HG03103 (cell line): ENCODE measurements around the gene DLK1.

Experiments used
- ATAC-seq: cut with Tn5 transposase; IDR thresholded peaks from one replicate; pipeline ENCODE4 v1.9.1; 2021; ENCODE audit warnings: low read depth; ENCODE audit not compliant: unreplicated experiment

The DLK1 gene

DNA sequence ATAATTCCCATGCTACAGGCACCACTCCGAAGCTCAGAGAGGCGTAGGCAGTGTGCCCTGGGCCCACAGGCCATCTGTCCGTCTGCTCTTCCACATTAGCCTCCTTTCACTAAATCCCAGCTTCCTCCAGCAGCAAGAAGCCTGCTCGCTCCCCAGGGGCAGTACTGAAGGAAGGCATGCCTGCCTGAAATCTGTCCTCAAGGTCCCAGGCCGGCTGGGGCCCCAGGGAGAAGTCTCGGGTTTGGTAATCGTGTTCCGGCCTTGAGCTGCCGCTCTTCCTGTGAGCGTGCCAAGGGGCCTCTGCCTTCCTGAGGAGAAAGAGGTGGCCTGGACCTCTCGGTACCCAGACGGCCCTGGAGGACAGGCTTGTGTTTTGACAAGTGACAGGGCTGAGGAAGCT, 15.2 kb upstream of the DLK1 start:
- ATAC-seq, result no peak

DNA sequence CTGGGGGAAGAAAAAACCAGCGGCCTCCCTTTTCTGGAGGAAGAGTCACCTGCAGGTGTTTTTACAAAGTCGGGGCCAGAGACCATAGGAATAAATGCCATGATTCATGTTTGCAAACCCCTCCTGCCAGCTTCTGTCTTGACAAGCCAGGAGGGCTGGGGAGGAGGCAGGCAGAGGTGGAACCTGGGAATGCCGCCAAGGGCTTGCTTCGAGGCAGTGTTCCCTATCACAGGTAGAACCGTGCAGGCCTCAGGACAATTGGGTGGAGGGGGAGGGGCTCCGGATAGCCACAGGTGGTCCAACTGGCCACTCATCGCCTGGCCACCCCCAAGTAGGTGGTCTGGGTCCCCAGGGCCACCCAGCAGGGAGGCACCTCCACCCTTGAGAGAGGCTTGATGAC, 14.2 kb upstream of the DLK1 start:
- ATAC-seq, result no peak

DNA sequence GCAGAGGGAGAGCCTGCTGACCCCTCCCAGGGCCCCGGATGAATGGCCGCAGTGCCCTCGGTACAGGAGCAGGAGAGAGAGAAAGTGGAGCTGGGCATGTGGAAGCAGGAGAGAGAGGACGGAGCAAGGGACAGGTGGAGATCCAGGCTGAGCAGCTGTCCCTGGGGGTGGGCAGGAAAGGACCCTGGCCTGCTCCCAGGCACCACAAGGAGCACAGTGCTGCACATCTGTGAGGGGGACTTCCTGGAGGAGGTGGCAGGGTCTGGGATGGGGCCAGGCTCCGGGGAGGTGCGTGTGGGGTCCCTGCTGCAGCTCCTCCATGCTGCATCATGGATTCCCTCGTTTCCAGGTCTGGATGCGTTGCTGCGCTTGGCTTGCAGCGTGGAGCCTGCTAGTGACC, 13.0 kb upstream of the DLK1 start:
- ATAC-seq, result no peak

DNA sequence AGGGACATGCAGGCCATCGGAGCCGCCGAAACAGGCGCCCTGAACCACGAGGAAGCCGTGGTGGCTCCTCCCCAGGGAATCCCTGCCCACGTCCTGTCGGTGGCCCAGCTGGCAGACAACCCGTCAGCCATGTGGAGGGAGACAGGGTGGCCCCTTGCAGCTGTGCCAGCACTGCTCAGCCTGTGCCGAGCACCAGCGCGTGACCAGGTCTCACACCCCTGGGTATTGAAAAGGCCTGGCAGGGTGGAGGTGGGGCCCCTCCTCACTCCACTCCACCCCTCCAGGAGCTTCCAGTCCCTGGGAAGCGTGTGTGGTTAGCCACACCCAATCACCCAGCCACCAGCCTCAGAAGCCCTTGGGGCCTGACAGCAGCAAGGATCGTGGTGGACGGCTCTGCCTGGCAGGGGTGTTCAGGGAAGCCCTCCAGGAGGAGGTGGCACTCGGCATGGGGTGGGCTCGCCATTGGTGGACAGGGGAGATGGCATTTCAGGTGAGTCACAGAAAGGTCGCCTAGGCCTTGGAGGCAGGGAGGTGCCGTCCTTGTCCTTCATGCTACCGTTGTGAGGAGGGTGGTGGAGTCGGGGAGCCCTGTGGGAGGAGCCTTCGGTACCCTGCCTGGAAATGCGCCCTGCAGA, 12.3 kb upstream of the DLK1 start:
- no peak for ATAC-seq

DNA sequence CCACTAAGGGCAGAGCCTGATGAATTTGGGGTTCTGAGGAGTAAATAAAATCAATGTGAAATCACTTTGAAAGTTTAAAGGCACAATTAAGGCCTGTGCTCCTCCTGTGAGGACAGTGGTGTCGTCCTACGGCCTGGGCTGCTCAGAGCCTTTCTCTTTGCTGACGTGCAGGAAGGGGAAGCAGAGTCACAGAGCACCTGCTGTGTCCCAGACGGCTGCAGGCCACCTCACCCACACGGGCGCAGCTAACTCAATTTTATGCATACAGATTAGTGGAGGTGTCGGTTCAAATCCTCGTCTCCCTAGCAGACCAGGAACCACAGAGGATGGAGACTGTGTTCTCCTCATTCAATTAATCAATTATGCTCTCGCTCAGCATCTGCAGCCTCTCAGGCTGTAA, 11.4 kb upstream of the DLK1 start:
- no peak for ATAC-seq

DNA sequence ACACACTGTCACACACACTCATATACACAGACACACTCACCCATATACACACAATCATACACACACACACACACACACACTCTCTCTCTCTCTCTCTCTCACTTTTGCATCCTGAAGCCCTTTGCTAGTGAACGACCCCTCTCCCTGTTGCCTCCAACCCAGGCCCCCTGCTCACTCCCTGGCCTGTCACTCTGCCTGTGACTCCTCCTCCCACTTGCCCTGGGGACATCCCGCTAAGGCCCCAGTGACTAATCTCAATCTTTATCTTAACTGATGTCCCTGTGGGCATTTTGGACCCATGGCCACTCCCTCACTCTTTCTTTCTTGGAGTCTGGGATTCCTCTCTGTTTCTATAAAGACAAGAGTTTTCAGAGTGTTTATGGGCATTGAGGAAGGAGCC, 10.9 kb upstream of the DLK1 start:
- ATAC-seq, result no peak

DNA sequence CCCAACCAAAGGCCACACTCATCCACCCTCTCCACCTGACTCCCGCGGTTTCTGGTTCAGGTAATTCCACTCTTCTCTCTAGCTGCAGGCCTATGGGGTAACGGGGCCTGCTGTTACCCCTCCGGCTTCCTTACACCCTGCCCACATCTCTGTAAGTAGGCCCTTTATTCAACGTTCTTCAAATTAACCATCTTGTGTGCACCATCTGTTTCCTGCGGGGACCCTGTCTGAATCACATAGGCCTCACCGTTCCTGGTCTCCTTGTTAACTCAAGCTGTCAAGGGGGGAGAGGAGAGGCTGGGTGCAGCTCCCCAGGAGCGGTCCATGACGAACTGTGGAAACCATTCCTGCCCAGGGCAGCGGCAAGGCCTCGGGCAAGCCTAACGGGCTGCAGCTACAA, 9.3 kb upstream of the DLK1 start:
- ATAC-seq, result no peak

DNA sequence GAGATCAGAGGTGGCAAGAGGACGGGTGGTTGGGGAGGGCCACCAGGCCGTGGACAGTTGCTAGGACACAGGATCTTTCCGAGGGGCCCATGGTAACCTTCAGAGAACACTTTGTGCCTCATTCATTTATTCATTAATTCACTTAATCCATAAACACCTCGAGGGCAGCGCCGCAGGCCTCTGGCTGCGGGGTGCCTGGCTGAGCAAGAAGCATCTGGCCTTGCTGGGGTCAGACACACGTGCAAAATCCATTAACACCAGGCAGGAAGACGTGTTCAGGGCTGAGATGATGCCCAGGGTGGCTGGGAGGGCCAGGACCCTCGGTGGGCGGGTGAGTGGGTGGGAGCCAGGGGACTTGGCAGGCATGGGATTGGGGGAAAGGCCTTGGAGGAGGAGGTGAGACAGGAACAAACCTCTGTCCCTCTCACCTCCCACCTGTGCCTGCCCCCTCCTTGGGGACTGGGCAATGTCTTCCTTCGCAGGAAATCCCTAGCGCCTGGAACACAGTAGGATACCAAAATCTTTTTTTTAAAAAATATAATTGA, 6.6 kb upstream of the DLK1 start:
- no peak for ATAC-seq

DNA sequence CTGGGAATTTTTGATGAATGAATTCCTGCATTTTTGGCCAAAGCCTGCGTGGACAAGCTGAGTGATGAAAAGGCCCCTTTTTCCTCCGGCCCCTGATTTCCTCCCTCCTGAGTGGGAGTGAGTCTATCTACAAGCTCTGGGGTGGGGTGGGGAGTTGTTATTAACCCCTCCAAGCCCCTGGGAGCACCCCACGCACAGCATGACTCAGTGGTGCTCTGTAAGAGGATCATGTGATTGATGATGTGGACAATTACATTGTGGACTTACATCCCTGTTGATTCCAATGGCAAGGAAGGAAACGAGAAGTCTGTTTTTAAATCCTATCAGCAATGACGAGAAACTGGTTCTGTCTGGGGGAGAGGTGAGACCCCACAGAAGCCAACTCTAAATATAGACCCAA, 5.1 kb upstream of the DLK1 start:
- ATAC-seq, result no peak

DNA sequence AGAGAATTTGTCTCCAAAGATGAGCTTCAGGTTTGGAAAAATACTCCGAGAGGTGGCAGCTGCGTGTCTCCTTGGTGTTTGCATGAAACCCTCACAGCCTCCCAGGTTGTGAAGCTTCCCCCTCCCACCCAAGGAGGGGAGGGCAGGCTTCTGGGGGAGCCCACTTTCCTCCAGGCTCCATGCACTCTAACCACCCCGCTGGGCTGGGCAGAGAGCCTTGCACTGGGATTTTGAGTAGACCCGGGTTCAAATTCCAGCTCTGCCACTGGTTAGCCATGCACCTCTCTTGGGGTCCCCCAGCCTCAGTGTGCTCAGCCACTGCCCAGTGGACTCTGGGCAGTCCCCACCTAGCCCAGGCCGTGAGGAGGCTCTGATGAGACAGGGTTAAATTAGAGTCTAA, 4.3 kb upstream of the DLK1 start:
- ATAC-seq, result no peak

DNA sequence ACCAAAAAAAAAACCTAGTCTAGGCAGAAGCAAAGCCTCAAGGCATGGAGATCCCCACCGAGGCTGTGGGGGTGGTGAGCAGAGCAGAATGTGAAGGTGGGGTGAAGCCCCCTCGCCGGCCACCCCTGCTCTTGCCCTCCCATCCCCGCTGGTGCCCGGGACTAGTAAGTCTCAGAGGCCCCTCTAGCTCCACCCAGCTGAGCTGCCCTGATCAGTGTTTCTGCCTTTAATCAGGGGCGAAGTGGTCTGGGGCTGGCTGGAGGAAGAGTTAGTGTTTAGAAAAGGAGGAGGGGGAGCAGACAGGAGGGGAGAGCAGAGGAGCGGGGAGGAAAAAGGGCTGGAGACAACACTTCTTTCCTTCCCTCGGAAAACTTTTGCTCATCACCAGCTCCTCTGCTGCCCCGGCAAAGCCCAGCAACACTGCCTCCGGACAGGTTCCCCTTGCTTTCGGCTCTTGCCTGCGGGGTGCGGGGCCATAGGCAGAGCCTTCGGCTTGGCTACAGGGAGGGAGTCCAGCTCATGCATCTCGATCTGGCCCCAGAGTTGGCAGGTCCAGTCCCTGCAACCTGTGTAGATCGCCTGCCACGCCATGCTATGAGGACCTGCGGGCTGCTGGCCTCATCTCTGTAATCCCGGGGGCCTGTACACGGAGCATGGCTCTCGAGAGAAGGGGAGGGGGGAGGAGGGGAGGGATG, 3.4 kb upstream of the DLK1 start:
- ATAC-seq, result no peak

DNA sequence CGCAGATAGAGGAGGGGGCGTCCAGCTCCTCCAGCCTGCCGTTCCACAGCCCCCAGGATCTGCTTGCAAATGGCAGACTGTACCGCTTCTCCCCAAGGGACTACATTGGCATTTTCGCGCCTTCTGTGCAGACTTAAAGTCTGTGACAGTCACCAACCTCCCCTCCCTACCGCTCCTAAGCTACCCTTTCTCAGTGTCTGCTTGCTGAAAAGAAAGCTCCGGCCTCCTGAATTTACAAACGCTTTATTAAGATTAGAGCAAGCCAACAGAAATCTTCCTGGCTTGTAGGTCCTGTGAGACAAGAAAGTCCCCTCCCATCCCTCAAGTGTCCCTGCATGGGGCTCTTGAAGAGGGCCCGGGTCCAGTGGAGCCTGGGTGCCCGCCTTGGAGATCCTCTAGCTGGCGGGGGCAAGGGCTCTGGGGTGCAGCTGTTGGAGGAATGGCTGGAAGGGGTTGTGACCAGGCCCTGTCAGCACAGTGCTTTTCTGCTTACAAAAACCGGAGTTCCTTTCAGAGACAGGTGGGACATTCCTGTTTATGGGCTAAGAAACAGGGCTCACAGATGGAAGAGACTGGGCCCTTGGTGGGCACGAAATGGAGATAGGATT, 2.8 kb upstream of the DLK1 start:
- ATAC-seq, result no peak

DNA sequence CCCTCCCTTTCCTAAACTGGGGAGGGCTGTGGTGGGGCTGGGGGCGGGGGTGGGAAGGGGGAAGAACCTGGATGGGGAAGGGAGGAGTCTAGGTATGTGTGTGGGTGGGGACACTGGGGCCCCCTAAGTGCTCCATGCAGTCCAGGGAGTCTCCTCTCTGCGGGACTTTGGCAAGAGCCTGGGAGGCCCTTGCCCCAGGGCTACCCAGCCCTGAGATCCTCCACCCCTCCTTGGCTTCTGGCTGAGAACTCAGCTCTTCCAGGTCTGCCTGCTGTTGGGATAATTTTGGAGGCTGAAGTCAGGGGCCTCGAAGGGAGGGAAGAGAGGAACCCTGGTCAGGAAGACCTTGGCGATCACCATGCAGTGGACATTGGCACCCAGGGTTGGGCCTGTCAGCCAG, 2.2 kb upstream of the DLK1 start:
- no peak for ATAC-seq

DNA sequence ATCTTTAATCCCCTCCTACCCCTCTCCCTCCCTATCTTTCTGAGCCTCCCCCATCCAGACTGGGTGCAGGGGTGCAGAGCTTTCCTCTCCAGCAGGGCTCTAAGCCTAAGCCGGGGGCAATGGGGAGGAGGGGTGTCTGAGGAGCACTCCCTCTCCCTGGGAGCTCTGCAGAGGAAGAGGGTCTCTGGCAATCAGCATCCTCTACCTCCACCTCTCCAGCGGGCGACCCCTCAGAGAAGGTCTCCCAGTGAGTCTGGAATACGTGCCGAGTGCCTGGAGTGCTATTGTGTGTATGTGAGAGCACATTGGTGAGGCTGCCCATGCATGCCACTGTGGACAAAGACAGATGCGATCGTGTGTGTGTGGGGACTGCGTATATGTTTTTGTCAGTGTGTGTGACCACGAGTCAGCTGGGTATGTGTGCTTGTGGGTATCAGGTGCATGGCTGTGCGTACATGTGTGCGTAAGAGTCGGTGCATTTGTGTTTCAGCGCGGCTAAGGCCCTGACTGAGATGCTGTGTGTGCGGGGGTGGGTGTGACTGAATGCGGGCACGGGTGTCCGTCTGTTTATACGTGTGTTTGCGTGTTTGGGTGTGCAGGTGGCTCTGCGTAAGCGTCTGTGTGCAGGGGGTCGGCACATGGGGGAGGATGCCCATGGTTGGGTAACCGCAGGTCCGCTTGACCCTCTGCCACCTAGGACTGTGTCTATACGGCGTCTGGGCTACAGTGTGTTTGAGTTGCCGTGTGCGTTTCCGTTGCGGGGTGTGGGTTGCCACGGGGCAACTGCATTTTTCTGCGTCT, 905 bp upstream of the DLK1 start:
- ATAC-seq, result no peak

DNA sequence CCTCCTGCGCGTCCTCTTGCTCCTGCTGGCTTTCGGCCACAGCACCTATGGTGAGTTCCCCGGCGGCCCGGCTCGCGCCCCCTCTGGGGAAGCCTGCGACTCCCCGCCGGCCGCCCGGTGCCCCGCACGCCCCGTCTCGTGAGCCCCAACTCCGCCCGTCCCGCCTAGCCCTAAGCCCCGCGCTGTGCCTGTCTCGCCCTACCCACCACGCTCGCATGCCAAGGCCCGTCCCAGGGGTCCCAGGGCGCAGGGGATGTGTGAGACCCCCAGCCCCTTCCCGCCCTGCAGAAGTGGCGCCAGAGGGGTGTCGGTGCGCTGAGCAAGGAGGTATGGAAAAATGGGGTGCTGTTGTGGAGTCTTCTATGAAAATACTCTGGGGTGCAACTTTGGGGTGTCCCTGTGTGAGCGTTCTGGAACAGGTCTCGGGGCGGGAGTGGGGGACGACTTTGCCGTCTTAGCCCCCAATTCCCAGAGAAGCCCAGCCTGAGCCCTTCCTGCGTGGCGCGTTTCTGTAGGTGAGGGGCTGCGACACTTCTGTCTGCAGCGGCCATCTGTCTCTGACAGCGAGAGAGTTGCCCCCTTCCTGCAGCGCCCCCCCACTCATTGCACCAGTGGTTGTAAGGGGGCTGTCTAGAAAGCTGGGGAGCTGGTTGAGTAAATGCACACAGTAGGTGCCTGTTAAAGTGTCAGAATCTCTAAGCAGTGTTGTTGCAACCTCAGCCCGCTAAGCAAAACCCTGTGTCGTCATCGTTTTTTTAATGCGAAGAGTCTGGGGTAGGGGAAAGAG, 587 bp downstream of the DLK1 start:
- ATAC-seq, result no peak

DNA sequence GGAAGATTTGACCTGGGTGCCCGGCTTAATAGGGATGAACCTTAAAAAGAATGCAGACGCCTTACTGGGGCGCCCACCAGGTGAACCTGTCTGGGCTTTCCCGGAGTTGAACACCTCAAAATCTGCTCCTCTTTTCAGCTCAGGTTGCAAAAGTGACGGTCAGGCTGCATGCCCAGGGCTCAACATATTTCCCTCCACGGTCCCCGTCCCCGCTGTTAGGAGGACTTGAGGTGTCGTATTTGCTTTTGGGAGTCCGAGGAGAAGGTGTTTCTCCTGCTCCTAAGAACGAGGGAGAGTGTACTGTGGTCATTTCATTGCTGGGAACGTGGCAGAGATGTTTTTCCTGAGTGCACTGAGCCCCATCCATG, 1.2 kb downstream of the DLK1 start:
- no peak for ATAC-seq

DNA sequence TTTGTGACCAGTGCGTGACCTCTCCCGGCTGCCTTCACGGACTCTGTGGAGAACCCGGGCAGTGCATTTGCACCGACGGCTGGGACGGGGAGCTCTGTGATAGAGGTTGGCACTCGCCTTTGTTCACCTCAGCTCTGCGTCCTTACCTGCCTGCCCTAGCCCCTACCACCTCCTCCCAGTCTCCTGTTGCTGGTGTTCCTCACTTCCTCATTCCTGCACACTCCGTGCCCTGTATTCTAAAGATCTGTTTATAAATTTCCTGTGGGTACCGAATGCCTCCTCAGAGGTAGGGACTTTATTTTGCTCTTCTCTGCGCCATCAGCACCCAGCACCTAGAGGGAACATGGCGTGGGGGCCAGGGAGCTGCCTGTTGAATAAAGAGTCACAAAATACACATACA, 2.3 kb downstream of the DLK1 start:
- no peak for ATAC-seq

DNA sequence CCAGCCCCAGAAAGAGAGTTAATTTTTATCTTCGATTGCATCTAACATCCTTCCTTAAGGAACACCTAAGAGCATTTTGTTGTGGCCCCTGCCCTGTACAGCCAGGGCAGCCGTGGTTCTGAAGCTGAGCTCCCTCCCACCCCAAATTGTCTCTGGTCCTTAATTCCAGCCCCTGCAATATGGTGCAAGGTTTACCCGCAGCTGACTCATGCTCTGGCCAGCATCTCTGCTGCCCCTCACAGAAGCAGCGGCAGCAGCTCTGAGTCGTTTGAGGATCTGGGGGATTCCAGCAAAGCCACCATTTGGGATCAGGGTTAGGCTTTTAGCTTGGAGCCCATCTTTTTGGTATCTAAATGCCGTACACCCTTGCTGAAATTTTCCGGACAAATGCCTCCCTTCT, 3.3 kb downstream of the DLK1 start:
- ATAC-seq, result no peak

DNA sequence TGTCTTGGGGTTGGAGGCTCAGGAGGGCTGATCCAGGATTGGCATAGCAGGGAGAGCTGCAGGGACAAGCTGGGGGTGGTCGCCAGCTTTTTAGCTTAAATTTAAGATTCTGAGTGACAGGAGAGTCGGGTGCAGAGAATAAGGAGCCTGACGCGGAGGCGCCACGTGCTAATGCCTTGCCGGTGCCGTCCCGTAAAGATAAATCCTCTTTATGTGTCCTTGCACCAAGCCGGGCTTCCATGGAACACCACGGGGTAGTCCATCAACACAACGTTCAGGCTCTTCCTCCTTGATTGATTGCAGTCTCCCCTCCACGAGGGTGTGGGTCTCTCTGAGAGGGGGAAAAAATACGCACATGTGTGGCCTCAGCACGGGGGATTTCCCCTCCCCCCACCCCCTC, 3.9 kb downstream of the DLK1 start:
- no peak for ATAC-seq

DNA sequence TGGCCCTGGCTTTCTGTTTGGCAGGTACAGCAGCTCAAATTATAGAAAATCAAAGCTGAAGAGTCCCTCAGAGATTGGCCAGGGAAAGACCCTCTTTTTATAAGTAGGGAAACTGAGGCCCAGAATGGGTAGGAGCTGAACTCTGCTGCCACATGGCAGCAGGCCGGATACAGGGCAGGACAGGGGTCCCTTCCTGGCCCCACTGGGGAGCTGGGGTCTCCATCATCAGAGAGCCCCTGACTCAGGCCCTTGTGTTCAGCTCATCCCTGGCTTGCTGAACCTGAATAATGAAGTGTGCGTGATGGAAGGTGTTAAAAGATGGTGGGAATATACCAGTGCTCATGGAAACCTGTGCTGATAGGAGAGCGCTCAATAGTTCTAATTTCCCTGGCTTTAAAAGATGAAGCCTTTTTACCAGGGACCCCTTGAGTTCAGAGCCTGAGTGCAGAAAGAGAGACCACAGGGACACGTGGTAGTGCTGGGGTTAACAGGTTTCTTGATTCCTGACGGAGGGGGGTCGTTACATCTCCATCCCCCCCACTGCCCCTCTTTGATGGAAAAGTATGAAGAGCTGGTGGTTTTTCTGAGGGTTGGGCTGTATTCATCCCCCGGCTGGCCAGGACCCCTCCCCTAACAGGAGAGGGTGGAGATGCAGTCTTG, 4.4 kb downstream of the DLK1 start:
- ATAC-seq, result no peak
